Stimulated activated CD8-positive, alpha-beta memory T cell treated with anti-CD3 and anti-CD28 coated beads, Interleukin-7, amount 100 ng/mL, for 48 hours (primary cell): ENCODE measurements around the gene IGSF21.

Experiments used
- DNase-seq, 2 donors: peaks; one replicate each; pipeline ENCODE4 v3.0.0-alpha.2; 2020; ENCODE audit warnings: low read depth in 1 of 2; ENCODE audit errors: extremely low read depth in 1 of 2

IGSF21 gene

GRCh38 chr1:18394563-18395156 is 287.1 kb downstream of the IGSF21 start:
- DNase-seq: no peak

- DNase-seq: no peak
These were observed 288.8 kb downstream of the IGSF21 start for GRCh38 chr1:18396247-18396980.

GRCh38 chr1:18397641-18398040 is 290.0 kb downstream of the IGSF21 start:
- no peak for DNase-seq

GRCh38 chr1:18398791-18399530 is 291.4 kb downstream of the IGSF21 start:
- DNase-seq: no peak

GRCh38 chr1:18400347-18401102 is 292.9 kb downstream of the IGSF21 start:
- no peak for DNase-seq

- DNase-seq: no peak
These were observed 294.3 kb downstream of the IGSF21 start for GRCh38 chr1:18401921-18402320.

- DNase-seq: no peak
These were observed 296.9 kb downstream of the IGSF21 start for GRCh38 chr1:18404460-18404859.

GRCh38 chr1:18407166-18408045 is 299.8 kb downstream of the IGSF21 start:
- DNase-seq: no peak

- DNase-seq: no peak
These were observed 301.2 kb downstream of the IGSF21 start for GRCh38 chr1:18408656-18409370.

- no peak for DNase-seq
These were observed 302.1 kb downstream of the IGSF21 start for GRCh38 chr1:18409609-18410237.

GRCh38 chr1:18410407-18410806 is 302.8 kb downstream of the IGSF21 start:
- no peak for DNase-seq

GRCh38 chr1:18411321-18411720 is 303.7 kb downstream of the IGSF21 start:
- no peak for DNase-seq

GRCh38 chr1:18411820-18412641 is 304.4 kb downstream of the IGSF21 start:
- no peak for DNase-seq

- no peak for DNase-seq
These were observed 305.3 kb downstream of the IGSF21 start for GRCh38 chr1:18412882-18413353.

GRCh38 chr1:18413541-18414305 is 306.1 kb downstream of the IGSF21 start:
- no peak for DNase-seq

GRCh38 chr1:18414321-18414720 is 306.7 kb downstream of the IGSF21 start:
- no peak for DNase-seq

- no peak for DNase-seq
These were observed 307.4 kb downstream of the IGSF21 start for GRCh38 chr1:18414872-18415447.
